Endometrial microvascular endothelial cells (primary cell): Measurements from ENCODE around the gene SAPCD2. TPM values are rescaled to one million over a fixed set of nuclear protein-coding genes. Genes with fewer than 3 reads are reported as not detected.

Source experiments
- in situ Hi-C: cut with HindIII; loops from 2 replicates; pipeline ENCODE4 v1.10.0; 2017; ENCODE audit warnings: low sequenced_read_pairs, low pct_unique_long_range_greater_than_20kb; ENCODE audit errors: inconsistent ontology term
- total RNA-seq: library from RNA; depleted of rRNA; stranded (reverse); fragments of >200 nt; gene quantifications from one replicate; pipeline ENCODE4 v1.2.3, GENCODE V29; 2015; ENCODE audit errors: inconsistent ontology term

Gene SAPCD2
- total RNA-seq, 1 donor from 2014 or later: 38.5 TPM

DNA sequence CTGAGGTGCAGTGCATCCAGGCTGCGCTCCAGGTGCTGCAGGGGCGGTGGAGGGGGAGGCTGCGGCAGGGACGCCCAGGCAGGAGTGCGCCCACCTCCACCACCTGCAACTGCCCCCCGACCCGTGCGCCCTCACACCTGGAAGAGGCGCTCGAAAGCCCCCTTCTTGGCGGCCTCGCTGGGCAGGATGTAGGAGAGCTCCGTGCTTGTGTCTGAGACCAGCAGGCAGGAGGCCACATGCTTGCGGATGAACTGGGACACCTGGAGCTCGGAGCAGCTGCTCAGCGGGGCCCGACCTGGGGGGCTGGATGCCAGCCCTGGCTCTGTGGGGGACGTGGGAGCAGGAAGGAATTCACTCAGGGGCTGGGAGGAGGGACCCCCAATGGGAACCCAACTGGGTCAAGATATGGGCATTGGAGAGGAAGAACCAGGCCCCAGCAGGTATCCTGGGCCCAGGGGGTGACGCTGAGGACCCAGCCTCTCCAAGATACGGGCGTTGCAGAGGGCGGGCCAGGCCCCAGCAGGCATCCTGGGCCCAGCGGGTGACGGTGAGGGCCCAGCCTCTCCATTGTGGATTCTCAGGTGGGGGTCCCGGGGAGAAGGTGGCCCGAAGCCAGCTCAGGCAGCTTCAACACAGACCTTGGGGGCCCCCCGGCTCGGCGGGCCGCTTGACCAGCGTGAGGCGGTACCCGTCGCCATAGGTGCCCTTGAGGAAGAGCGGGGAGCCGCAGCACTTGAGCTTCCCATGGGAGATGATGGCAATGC, 55.4 kb downstream of the SAPCD2 start:
- in situ Hi-C loops: no loop called here

DNA sequence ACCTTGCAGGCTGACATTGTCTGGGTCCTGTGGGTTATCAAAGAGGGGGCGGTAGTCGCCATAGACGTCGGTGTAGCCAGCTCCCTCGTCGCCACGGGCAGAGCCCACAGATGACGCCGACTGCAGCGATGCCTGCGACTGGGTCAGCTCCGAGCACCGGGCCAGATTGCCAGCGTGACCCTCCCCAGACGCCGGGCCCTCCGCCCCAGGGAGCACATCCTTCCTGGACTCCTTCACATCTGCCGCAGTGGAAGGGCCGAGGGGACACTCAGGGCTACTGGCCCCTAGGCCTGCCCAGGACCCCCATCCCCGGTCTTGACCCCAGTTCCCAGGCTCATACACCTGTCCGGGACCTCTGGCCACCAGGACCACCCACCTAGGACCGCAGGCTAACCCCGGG, 56.2 kb downstream of the SAPCD2 start:
- in situ Hi-C loops: no loop called here

DNA sequence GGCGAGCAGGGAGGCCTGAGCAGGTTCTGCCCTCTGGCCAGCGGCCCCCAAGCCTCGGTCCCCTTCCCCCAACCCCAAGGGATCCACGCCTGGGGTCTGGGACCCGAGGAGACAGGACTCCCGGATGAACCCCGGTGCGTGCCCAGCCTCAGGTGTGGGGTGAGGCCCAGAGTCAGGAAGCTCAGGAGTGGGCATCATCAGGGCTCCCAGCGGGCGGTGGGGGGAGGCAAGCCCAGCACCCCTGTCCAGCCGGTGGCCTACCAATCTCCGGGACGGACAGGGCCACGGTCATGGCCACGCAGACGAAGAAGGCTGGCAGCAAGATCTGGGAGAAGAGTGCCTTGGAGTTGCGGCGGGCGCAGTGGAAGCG, 56.8 kb downstream of the SAPCD2 start:
- in situ Hi-C loops: no loop called here

DNA sequence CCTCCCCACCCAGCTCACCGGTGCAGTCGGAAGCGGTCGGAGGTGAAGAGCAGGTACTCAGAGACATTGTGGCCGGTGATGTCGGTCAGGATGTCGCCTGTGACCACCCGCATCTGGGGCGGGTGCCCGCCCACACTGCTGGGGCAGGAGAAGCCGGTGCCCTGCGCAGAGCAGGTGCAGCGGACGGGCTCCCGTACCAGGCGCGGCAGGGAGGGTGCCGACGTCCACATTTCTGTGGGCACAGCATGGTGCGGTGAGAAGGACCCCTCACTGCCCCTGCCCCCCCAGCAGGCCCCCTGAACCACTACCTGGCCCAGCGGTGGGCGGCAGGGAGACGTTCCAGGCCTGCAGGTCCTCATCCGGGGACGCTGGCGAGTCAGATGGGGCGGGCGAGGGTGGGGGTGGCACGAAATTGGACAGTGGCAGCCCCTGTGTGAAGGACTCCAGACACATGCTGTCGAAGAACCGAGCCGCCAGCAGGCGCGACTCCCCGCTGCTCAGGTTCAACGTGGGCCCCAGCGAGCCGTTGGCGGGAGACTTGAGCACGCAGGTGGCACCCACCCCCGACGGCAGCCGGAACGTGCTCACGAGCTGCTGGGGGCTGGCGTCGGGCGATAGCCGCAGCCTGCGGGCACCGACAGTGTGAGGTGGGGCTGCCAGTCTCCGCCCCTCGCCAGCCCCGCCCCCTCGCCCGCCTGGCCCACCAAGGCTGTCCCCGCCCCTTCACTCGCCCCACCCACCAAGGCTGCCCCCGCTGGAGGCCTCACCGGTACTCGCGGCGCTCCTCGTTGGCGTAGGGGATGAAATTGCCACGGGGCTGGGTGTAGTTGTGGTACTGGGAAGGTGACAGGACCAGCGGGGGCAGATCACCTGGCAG, 57.4 kb downstream of the SAPCD2 start:
- in situ Hi-C loops: no loop called here

Other genes starting within 250 kb of the SAPCD2 start
- 0.46 TPM for gene AJM1, start 228.1 kb downstream of the SAPCD2 start, total RNA-seq
- gene PHPT1, start 221.1 kb downstream of the SAPCD2 start, total RNA-seq: 95.9 TPM
- gene MAMDC4, start 218.2 kb downstream of the SAPCD2 start, total RNA-seq: 1.0 TPM
- gene EDF1, start 204.2 kb downstream of the SAPCD2 start, total RNA-seq: 440 TPM
- gene TRAF2, start 184.0 kb downstream of the SAPCD2 start, total RNA-seq: 16.7 TPM
- 212 TPM for gene FBXW5, start 125.8 kb downstream of the SAPCD2 start, total RNA-seq
- not detected for gene C8G, start 125.3 kb downstream of the SAPCD2 start, total RNA-seq
- not detected for gene LCN12, start 118.3 kb downstream of the SAPCD2 start, total RNA-seq
- not detected for gene PTGDS, start 93.1 kb downstream of the SAPCD2 start, total RNA-seq
- not detected for gene LCNL1, start 87.6 kb downstream of the SAPCD2 start, total RNA-seq
- 49.0 TPM for gene PAXX, start 78.1 kb downstream of the SAPCD2 start, total RNA-seq
- 4.8 TPM for gene CLIC3, start 74.0 kb downstream of the SAPCD2 start, total RNA-seq
- gene ABCA2, start 42.3 kb downstream of the SAPCD2 start, total RNA-seq: 4.0 TPM
- gene FUT7, start 38.5 kb downstream of the SAPCD2 start, total RNA-seq: not detected
- gene NPDC1, start 24.4 kb downstream of the SAPCD2 start, total RNA-seq: 65.7 TPM
- gene ENTPD2, start 16.5 kb downstream of the SAPCD2 start, total RNA-seq: not detected
- 13.8 TPM for gene UAP1L1, start 7.0 kb upstream of the SAPCD2 start, total RNA-seq
- 106 TPM for gene MAN1B1, start 16.4 kb upstream of the SAPCD2 start, total RNA-seq
- 99.2 TPM for gene DPP7, start 44.2 kb upstream of the SAPCD2 start, total RNA-seq
- gene GRIN1, start 68.6 kb upstream of the SAPCD2 start, total RNA-seq: not detected
- gene LRRC26, start 99.5 kb upstream of the SAPCD2 start, total RNA-seq: not detected
- not detected for gene TMEM210, start 101.5 kb upstream of the SAPCD2 start, total RNA-seq
- 14.9 TPM for gene ANAPC2, start 118.0 kb upstream of the SAPCD2 start, total RNA-seq
- 117 TPM for gene SSNA1, start 118.1 kb upstream of the SAPCD2 start, total RNA-seq
- gene TPRN, start 130.2 kb upstream of the SAPCD2 start, total RNA-seq: 8.8 TPM
- 28.1 TPM for gene TMEM203, start 135.1 kb upstream of the SAPCD2 start, total RNA-seq
- 19.6 TPM for gene NDOR1, start 135.1 kb upstream of the SAPCD2 start, total RNA-seq
- not detected for gene RNF208, start 151.7 kb upstream of the SAPCD2 start, total RNA-seq
- not detected for gene CYSRT1, start 154.6 kb upstream of the SAPCD2 start, total RNA-seq
- not detected for gene RNF224, start 156.9 kb upstream of the SAPCD2 start, total RNA-seq
- not detected for gene SLC34A3, start 160.3 kb upstream of the SAPCD2 start, total RNA-seq
- 1,061 TPM for gene TUBB4B, start 170.7 kb upstream of the SAPCD2 start, total RNA-seq
- gene STPG3, start 180.7 kb upstream of the SAPCD2 start, total RNA-seq: not detected
- 72.0 TPM for gene NELFB, start 184.8 kb upstream of the SAPCD2 start, total RNA-seq
- gene TOR4A, start 207.2 kb upstream of the SAPCD2 start, total RNA-seq: 53.1 TPM
- gene NRARP, start 231.7 kb upstream of the SAPCD2 start, total RNA-seq: 16.1 TPM